K562 (cell line): ENCODE measurements around the gene SLAMF8.

Experiments
- CBFB ChIP-seq: sonication (generic); formaldehyde crosslinking; IDR thresholded peaks from 2 replicates; pipeline ENCODE4 v1.4.0; 2020; ENCODE audit warnings: mild to moderate bottlenecking, missing genetic modification reagents
- EGR1 ChIP-seq: fragments of 450-650 bp; conservative IDR thresholded peaks from 2 replicates; pipeline ENCODE4 v1.6.1; 2017; ENCODE audit warnings: mild to moderate bottlenecking
- POLR2A ChIP-seq: fragments of 450-650 bp; conservative IDR thresholded peaks from 2 replicates; pipeline ENCODE4 v1.6.1; 2016
- POLR2AphosphoS5 ChIP-seq: IDR thresholded peaks from 2 replicates; pipeline ENCODE4 v1.6.1; 2011; ENCODE audit warnings: mild to moderate bottlenecking, low read depth, low read length, moderate library complexity; ENCODE audit not compliant: control insufficient read depth, insufficient read depth
- RNF2 ChIP-seq: sonication (generic); IDR thresholded peaks from 2 replicates; pipeline ENCODE4 v1.6.1; 2016
- SRSF7 ChIP-seq: fragments of 200-400 bp; formaldehyde crosslinking; optimal IDR thresholded peaks from 2 replicates; pipeline ENCODE3; 2017; ENCODE audit warnings: mild to moderate bottlenecking, low read depth, low read length
- TEAD4 ChIP-seq, 2 experiments: sonication (generic) in 1 of 2; formaldehyde crosslinking in 1 of 2; IDR thresholded peaks; 2 replicates each; pipeline versions ENCODE4 v1.6.1 to v1.8.0; 2012 to 2022; ENCODE audit warnings: borderline replicate concordance in 1 of 2, inconsistent platforms in 1 of 2, low read length in 1 of 2, mild to moderate bottlenecking in 1 of 2, missing genetic modification reagents in 1 of 2
- WHSC1 ChIP-seq: IDR thresholded peaks from one replicate; pipeline ENCODE4 v1.6.1; 2012; ENCODE audit warnings: low read length, control low read depth, inconsistent platforms
- TF ChIP-seq, protein P1 (sequence below): sonication (generic); formaldehyde crosslinking; IDR thresholded peaks from 2 replicates; pipeline ENCODE4 v1.8.0; 2022; ENCODE audit warnings: mild to moderate bottlenecking, low read depth, missing genetic modification reagents
- TF ChIP-seq, protein P2 (sequence below): fragments of 450-650 bp; formaldehyde crosslinking; IDR thresholded peaks from 2 replicates; pipeline ENCODE4 v1.4.0; 2020; ENCODE audit warnings: mild to moderate bottlenecking, moderate library complexity

DNA sequence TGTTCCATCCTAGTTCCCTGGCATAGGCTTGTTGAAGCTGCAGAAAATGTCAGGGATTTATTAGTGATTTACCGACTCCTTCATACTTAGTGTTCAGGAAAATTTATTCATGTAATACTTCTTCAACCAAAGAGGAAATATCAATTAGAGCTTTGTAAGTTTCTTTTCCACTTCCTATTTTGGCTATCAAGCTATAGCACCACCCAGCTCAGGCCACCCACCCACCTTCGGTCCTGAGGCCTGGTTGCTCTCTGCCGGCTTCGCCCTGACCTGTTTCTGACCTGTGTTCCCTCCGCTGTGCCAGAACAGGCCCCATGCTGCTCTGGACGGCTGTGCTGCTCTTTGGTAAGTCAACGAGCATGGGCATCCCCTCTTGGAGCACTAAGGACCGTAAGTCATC is 24.6 kb upstream of the SLAMF8 start, which contains the start of gene FCRL6:
- TF ChIP-seq RNF2 = no peak
- TF ChIP-seq EGR1 = no peak
- TF ChIP-seq POLR2A = no peak
- no peak for TF ChIP-seq TEAD4 (IDR thresholded peaks at IDR 0.05; ENCODE audit: low read length)
- no peak for TF ChIP-seq TEAD4 (CRISPR knock-in tag; IDR thresholded peaks at IDR 0.05; ENCODE audit: borderline replicate concordance)
- TF ChIP-seq CBFB (CRISPR knock-in tag) = no peak
- no peak for TF ChIP-seq WHSC1
- TF ChIP-seq, protein P1, sequence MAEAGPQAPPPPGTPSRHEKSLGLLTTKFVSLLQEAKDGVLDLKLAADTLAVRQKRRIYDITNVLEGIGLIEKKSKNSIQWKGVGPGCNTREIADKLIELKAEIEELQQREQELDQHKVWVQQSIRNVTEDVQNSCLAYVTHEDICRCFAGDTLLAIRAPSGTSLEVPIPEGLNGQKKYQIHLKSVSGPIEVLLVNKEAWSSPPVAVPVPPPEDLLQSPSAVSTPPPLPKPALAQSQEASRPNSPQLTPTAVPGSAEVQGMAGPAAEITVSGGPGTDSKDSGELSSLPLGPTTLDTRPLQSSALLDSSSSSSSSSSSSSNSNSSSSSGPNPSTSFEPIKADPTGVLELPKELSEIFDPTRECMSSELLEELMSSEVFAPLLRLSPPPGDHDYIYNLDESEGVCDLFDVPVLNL (CRISPR knock-in tag) = no peak
- TF ChIP-seq SRSF7 = no peak
- TF ChIP-seq, protein P2, sequence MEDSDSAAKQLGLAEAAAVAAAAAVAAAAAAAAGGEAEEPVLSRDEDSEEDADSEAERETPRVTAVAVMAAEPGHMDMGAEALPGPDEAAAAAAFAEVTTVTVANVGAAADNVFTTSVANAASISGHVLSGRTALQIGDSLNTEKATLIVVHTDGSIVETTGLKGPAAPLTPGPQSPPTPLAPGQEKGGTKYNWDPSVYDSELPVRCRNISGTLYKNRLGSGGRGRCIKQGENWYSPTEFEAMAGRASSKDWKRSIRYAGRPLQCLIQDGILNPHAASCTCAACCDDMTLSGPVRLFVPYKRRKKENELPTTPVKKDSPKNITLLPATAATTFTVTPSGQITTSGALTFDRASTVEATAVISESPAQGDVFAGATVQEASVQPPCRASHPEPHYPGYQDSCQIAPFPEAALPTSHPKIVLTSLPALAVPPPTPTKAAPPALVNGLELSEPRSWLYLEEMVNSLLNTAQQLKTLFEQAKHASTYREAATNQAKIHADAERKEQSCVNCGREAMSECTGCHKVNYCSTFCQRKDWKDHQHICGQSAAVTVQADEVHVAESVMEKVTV (CRISPR knock-in tag) = no peak
- no peak for TF ChIP-seq POLR2AphosphoS5
